Activated CD8-positive, alpha-beta T cell treated with anti-CD3 and anti-CD28 coated beads for 36 hours (primary cell): ENCODE results near the gene UCP2. TPM values are rescaled to one million over a fixed set of nuclear protein-coding genes. Genes with fewer than 3 reads are reported as not detected.

Experiments used
- ATAC-seq: fragments of 200-7000 bp; cut with Tn5 transposase; one replicate; pipeline ENCODE4 v1.10.0; 2021; ENCODE audit warnings: mild to moderate bottlenecking, moderate library complexity
- CTCF ChIA-PET: fragments of 350-600 bp; sonication (Branson Sonifier 250); formaldehyde crosslinking; loops from one replicate; lab custom pipeline; 2021; ENCODE audit warnings: antibody characterized with exemption; lab: Charles Lee
- POLR2A ChIA-PET: fragments of 350-600 bp; sonication (Branson Sonifier 250); formaldehyde crosslinking; loops from one replicate; lab custom pipeline; 2021; ENCODE audit warnings: antibody characterized with exemption; lab: Charles Lee
- DNase-seq: peaks from one replicate; pipeline ENCODE4 v3.0.0-alpha.2; 2020
- H3K27ac Mint-ChIP-seq: one replicate; pipeline ENCODE4 v1.8.0; 2021; ENCODE audit warnings: mild to moderate bottlenecking, mixed read lengths
- H3K27me3 Mint-ChIP-seq: one replicate; pipeline ENCODE4 v1.8.0; 2021; ENCODE audit warnings: mixed read lengths
- H3K36me3 Mint-ChIP-seq: one replicate; pipeline ENCODE4 v1.8.0; 2021; ENCODE audit warnings: low read depth, mixed read lengths
- H3K4me1 Mint-ChIP-seq: one replicate; pipeline ENCODE4 v1.8.0; 2021; ENCODE audit warnings: low read depth, mixed read lengths
- H3K4me3 Mint-ChIP-seq: one replicate; pipeline ENCODE4 v1.8.0; 2021; ENCODE audit warnings: mild to moderate bottlenecking, moderate library complexity, mixed read lengths
- H3K9me3 Mint-ChIP-seq: one replicate; pipeline ENCODE4 v1.8.0; 2021; ENCODE audit warnings: mixed read lengths
- intact Hi-C: fragments of 100-400 bp; cut with micrococcal nuclease; formaldehyde crosslinking; loops from one replicate; pipeline ENCODE4 v1.10.0; 2022
- total RNA-seq, 2 experiments: library from RNA; stranded (reverse); gene quantifications; one replicate each; pipeline ENCODE4 v1.2.3, GENCODE V29; 2021
- TF ChIP-seq, protein P1 (sequence below): fragments of 200-600 bp; IDR thresholded peaks from one replicate; pipeline ENCODE4 v1.8.0; 2022; ENCODE audit warnings: antibody characterized with exemption, mild to moderate bottlenecking

UCP2 gene
- total RNA-seq, 2 experiments from 2014 or later, result 244 to 252 TPM

DNA sequence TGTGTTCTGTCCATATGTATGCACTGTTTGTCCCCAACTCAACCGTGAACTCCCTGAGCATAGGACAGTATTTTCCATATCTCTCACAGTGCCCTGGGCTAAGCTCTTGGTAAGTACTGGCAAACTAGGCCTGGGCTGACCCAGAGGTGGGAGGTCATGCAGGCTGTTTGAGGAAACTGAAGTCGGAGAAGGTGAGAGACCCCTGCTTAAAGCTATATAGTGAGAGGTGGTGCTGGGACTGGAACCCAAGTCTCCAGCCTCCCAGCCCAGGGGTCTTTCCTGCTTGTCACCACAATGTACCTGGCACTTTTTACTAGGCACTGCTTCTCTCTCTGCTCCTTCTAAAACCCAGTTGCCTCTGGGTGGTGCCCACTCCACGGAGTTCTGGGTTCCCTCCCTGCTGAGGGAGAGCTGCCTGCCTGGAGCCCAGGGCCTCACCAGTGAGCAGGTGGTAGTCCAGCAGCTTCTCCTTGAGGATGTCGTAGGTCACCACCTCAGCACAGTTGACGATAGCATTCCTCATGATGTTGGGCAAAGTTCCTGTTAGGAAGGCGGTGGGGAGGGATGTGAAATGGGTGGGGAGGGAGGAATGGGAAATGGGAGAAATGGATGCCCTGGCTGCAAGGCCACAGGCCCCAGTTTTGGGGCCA, 21.5 kb upstream of the UCP2 start:
- ChIA-PET CTCF (interaction anchor here (1.4 to 1.7 kb wide), 4 partner anchors 9 to 40 kb away, joined by 3 to 7 read pairs (median 4); no protein-coding TSS in a partner anchor), POLR2A (interaction anchor here (0.7 to 3.1 kb wide), 9 partner anchors 8 to 33 kb away, joined by 3 to 46 read pairs (median 7); partner anchors contain the start of gene UCP2)
- no peaks in the 10 kb centered on the region for H3K27me3 Mint-ChIP-seq
- H3K4me3 Mint-ChIP-seq, result peak overlapping the region; percentile 65
- H3K36me3 Mint-ChIP-seq, result peaks cover 34% of the 10 kb centered on the region
- peak overlapping the region; percentile 91 for H3K27ac Mint-ChIP-seq
- DNase-seq, result no peak
- H3K4me1 Mint-ChIP-seq, result peaks cover 84% of the 10 kb centered on the region
- ATAC-seq, result no peak
- H3K9me3 Mint-ChIP-seq, result no peaks in the 10 kb centered on the region
- TF ChIP-seq, protein P1, sequence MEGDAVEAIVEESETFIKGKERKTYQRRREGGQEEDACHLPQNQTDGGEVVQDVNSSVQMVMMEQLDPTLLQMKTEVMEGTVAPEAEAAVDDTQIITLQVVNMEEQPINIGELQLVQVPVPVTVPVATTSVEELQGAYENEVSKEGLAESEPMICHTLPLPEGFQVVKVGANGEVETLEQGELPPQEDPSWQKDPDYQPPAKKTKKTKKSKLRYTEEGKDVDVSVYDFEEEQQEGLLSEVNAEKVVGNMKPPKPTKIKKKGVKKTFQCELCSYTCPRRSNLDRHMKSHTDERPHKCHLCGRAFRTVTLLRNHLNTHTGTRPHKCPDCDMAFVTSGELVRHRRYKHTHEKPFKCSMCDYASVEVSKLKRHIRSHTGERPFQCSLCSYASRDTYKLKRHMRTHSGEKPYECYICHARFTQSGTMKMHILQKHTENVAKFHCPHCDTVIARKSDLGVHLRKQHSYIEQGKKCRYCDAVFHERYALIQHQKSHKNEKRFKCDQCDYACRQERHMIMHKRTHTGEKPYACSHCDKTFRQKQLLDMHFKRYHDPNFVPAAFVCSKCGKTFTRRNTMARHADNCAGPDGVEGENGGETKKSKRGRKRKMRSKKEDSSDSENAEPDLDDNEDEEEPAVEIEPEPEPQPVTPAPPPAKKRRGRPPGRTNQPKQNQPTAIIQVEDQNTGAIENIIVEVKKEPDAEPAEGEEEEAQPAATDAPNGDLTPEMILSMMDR, result no peak
- intact Hi-C loops, result no loop called here

GRCh38 chr11:74002832-74003231, 20.2 kb upstream of the UCP2 start:
- POLR2A ChIA-PET, result interaction anchor here (1.3 to 14.1 kb wide), 4 partner anchors 9 to 22 kb away, joined by 4 to 176 read pairs (median 6); partner anchors contain the start of gene UCP2
- no peak for DNase-seq
- TF ChIP-seq, protein P1, result no peak
- no peak overlapping the region for H3K27ac Mint-ChIP-seq
- CTCF ChIA-PET, result no interaction called here
- peaks cover 34% of the 10 kb centered on the region for H3K36me3 Mint-ChIP-seq
- no peak for ATAC-seq
- intact Hi-C loops, result no loop called here
- peaks cover 79% of the 10 kb centered on the region for H3K4me1 Mint-ChIP-seq
- no peaks in the 10 kb centered on the region for H3K27me3 Mint-ChIP-seq
- no peak overlapping the region for H3K4me3 Mint-ChIP-seq
- no peaks in the 10 kb centered on the region for H3K9me3 Mint-ChIP-seq

GRCh38 chr11:74001822-74002286, 19.2 kb upstream of the UCP2 start:
- DNase-seq, result no peak
- ChIA-PET POLR2A (interaction anchor here (1.3 to 14.1 kb wide), 4 partner anchors 10 to 21 kb away, joined by 4 to 176 read pairs (median 6); partner anchors contain the start of gene UCP2), CTCF (interaction anchor here (1.1 kb wide), 1 partner anchor 31 kb away, joined by 3 read pairs; no protein-coding TSS in a partner anchor)
- Mint-ChIP-seq H3K9me3 (no peaks in the 10 kb centered on the region), H3K36me3 (peaks cover 34% of the 10 kb centered on the region), H3K27ac (peak overlapping the region; percentile 31), H3K4me3 (no peak overlapping the region), H3K4me1 (peaks cover 79% of the 10 kb centered on the region), H3K27me3 (no peaks in the 10 kb centered on the region)
- TF ChIP-seq, protein P1, result no peak
- intact Hi-C loops, result no loop called here
- ATAC-seq, result no peak

- Mint-ChIP-seq H3K27me3 (no peaks in the 10 kb centered on the region), H3K27ac (peak overlapping the region; percentile 63), H3K4me1 (peaks cover 78% of the 10 kb centered on the region), H3K36me3 (peaks cover 34% of the 10 kb centered on the region), H3K9me3 (no peaks in the 10 kb centered on the region), H3K4me3 (no peak overlapping the region)
- TF ChIP-seq, protein P1, result no peak
- ChIA-PET CTCF (no interaction called here), POLR2A (interaction anchor here (1.1 to 14.1 kb wide), 3 partner anchors 10 to 20 kb away, joined by 5 to 176 read pairs (median 5); partner anchors contain the start of gene UCP2)
- no peak for DNase-seq
- intact Hi-C loops, result no loop called here
- no peak for ATAC-seq
Observed at GRCh38 chr11:74000307-74001133, 17.9 kb upstream of the UCP2 start.
